ENCODE measurements around the gene XIRP1. TPM values are rescaled to one million over a fixed set of nuclear protein-coding genes. Genes with fewer than 3 reads are reported as not detected.

Gene XIRP1
- total and polyA plus RNA-seq, 2 experiments from 2014 or later: not detected

DNA sequence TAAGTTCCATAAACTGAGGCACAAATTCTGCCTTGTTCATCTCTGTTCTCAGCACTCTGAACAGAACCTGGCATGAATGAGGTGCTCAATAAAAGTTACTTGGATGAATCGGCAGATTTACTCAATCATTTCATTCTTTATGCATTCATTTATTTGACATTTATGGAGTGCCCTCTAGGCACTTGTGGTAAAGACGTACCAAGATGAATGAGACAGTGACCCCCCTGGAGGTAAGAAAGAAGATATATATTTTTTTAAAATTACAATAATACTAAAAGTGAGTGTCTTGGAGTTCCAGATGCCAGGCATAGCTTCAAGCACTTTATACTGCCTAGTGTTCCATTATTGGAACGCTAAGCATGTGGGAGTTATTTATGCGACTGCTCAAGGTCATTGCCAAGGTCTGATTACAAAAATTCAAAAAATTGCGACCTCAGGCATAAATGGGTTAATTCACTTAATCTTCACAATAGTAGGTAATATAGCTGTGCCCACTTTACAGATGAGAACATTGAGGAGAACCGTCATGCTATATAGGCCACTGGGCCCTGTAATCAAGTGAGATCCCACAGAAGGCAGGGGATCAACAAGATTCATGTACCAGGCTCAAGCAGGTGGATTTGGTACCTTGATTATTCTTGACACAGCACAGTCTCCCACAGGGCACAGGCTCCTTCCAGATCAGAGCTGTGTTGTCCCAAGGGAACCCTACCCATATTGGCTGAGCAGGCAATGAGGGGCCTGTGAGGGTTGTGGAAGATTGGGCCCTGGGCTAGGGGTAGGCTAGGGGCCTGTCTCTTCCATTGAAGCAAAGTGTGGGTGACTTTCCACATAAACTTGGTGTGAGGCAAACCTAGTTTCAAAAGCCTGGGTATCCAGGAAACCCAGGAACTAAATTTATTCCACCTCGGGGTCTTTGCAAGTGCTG, 10.7 kb downstream of the XIRP1 start:
- peak overlapping the region; percentile 91; the same call in 1 of the 2 replicates for H3K27ac ChIP-seq (ENCODE audit: low read depth)
- H3K4me2 ChIP-seq: peak overlapping the region; percentile 79
- TF ChIP-seq EZH2phosphoT487 (IDR thresholded peaks at IDR 0.05; ENCODE audit: unreplicated experiment) (no peak), POLR2AphosphoS5 (IDR thresholded peaks at IDR 0.05; ENCODE audit: low read depth) (no peak), ETS1 (IDR thresholded peaks at IDR 0.05) (no peak), EZH2 (IDR thresholded peaks at IDR 0.05; ENCODE audit: low read depth, unreplicated experiment) (no peak), CTCF (conservative IDR thresholded peaks at IDR 0.05; ENCODE audit: low read depth in 2 of 2) (no peak), CREB1 (CRISPR knock-in tag; IDR thresholded peaks at IDR 0.05; ENCODE audit: low read depth) (no peak), ZNF114 (CRISPR knock-in tag; IDR thresholded peaks at IDR 0.05) (no peak), ZNF331 (CRISPR knock-in tag; IDR thresholded peaks at IDR 0.05; ENCODE audit: low read depth) (no peak), ZNF462 (CRISPR knock-in tag; IDR thresholded peaks at IDR 0.05) (no peak), NANOG (IDR thresholded peaks at IDR 0.05; ENCODE audit: borderline replicate concordance) (no peak), STAT1 (IDR thresholded peaks at IDR 0.05; ENCODE audit: unreplicated experiment) (no peak), JUNB (IDR thresholded peaks at IDR 0.05; ENCODE audit: unreplicated experiment) (no peak)
- TF ChIP-seq, protein P1, sequence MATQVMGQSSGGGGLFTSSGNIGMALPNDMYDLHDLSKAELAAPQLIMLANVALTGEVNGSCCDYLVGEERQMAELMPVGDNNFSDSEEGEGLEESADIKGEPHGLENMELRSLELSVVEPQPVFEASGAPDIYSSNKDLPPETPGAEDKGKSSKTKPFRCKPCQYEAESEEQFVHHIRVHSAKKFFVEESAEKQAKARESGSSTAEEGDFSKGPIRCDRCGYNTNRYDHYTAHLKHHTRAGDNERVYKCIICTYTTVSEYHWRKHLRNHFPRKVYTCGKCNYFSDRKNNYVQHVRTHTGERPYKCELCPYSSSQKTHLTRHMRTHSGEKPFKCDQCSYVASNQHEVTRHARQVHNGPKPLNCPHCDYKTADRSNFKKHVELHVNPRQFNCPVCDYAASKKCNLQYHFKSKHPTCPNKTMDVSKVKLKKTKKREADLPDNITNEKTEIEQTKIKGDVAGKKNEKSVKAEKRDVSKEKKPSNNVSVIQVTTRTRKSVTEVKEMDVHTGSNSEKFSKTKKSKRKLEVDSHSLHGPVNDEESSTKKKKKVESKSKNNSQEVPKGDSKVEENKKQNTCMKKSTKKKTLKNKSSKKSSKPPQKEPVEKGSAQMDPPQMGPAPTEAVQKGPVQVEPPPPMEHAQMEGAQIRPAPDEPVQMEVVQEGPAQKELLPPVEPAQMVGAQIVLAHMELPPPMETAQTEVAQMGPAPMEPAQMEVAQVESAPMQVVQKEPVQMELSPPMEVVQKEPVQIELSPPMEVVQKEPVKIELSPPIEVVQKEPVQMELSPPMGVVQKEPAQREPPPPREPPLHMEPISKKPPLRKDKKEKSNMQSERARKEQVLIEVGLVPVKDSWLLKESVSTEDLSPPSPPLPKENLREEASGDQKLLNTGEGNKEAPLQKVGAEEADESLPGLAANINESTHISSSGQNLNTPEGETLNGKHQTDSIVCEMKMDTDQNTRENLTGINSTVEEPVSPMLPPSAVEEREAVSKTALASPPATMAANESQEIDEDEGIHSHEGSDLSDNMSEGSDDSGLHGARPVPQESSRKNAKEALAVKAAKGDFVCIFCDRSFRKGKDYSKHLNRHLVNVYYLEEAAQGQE (IDR thresholded peaks at IDR 0.05; ENCODE audit: unreplicated experiment): no peak

More for the DNA sequence above, 10.7 kb downstream of the XIRP1 start:
- no peaks in the 10 kb centered on the region; the same call in 2 of the 3 replicates for H3K9me3 Mint-ChIP-seq
- peaks cover 44% of the 10 kb centered on the region for H3K4me1 ChIP-seq (ENCODE audit: insufficient read depth)
- H3K36me3 ChIP-seq (ENCODE audit: insufficient read depth): no peaks in the 10 kb centered on the region
- H3K4me1 Mint-ChIP-seq: peaks cover 36% of the 10 kb centered on the region
- peaks cover 29% of the 10 kb centered on the region for H3K27me3 Mint-ChIP-seq (ENCODE audit: insufficient read depth, low read depth, poor library complexity)
- peaks cover 4% of the 10 kb centered on the region; the same call in 1 of the 2 replicates for H3K9me2 ChIP-seq (ENCODE audit: insufficient read depth)
- H3K36me3 Mint-ChIP-seq (ENCODE audit: low read depth): no peaks in the 10 kb centered on the region; the same call in 2 of the 3 replicates
- ATAC-seq (no peak), DNase-seq (ENCODE audit: low spot score) (no peak)
- H3K79me2 ChIP-seq (replicated peaks; ENCODE audit: insufficient read depth): no peaks in the 10 kb centered on the region
- peak overlapping the region; percentile 58 for H3K27ac Mint-ChIP-seq
- no peaks in the 10 kb centered on the region for H4K20me1 ChIP-seq (replicated peaks; ENCODE audit: insufficient read depth)
- H3K4me3 ChIP-seq: peak overlapping the region; percentile 57
- peak overlapping the region; percentile 66 for H3K4me3 Mint-ChIP-seq
- H3K27me3 ChIP-seq (ENCODE audit: insufficient read depth): peaks cover 17% of the 10 kb centered on the region
- H3F3A ChIP-seq (replicated peaks; ENCODE audit: low read depth): peaks cover 9% of the 10 kb centered on the region
- H2AFZ ChIP-seq: peak overlapping the region; percentile 70

All from GM23338 (cell line).